Fibroblast of villous mesenchyme (primary cell): ENCODE results near the gene CARD18. TPM values are rescaled to one million over a fixed set of nuclear protein-coding genes. Genes with fewer than 3 reads are reported as not detected.

Experiments used
- DNase-seq: peaks from one replicate; pipeline ENCODE4 v3.0.0-alpha.2; 2010; ENCODE audit warnings: low read depth
- H3K4me3 ChIP-seq: 2 replicates; pipeline ENCODE4 v1.5.1; 2011; ENCODE audit warnings: low read depth, mild to moderate bottlenecking, low read length
- CTCF ChIP-seq: IDR thresholded peaks from 2 replicates; pipeline ENCODE4 v1.5.1; 2012; ENCODE audit warnings: low read depth, mild to moderate bottlenecking, low read length; ENCODE audit not compliant: insufficient read depth
- total RNA-seq: library from RNA; depleted of rRNA; stranded (reverse); fragments of >200 nt; gene quantifications from 2 replicates; pipeline ENCODE4 v1.2.3, GENCODE V29; 2012

The CARD18 gene
- total RNA-seq, 1 donor = under 0.01 TPM

GRCh38 chr11:105155679-105156078 lies 16.1 kb upstream of the CARD18 start:
- no peak overlapping the region for H3K4me3 ChIP-seq
- no peak for DNase-seq
- no peak for TF ChIP-seq CTCF

- no peak overlapping the region for H3K4me3 ChIP-seq
- TF ChIP-seq CTCF = no peak
- DNase-seq = no peak
Observed at GRCh38 chr11:105153392-105153791, 13.8 kb upstream of the CARD18 start.

- no peak for TF ChIP-seq CTCF
- DNase-seq = no peak
- H3K4me3 ChIP-seq = no peak overlapping the region
Observed at GRCh38 chr11:105152560-105152959, 13.0 kb upstream of the CARD18 start.

- no peak for TF ChIP-seq CTCF
- peak; percentile 52 for DNase-seq
- H3K4me3 ChIP-seq = no peak overlapping the region
Observed at GRCh38 chr11:105152021-105152512, 12.5 kb upstream of the CARD18 start.

- DNase-seq = no peak
- TF ChIP-seq CTCF = no peak
- H3K4me3 ChIP-seq = no peak overlapping the region
Observed at GRCh38 chr11:105149477-105149876, 9.9 kb upstream of the CARD18 start.

- no peak overlapping the region for H3K4me3 ChIP-seq
- TF ChIP-seq CTCF = no peak
- no peak for DNase-seq
Observed at GRCh38 chr11:105148241-105148640, 8.7 kb upstream of the CARD18 start.

- TF ChIP-seq CTCF = no peak
- DNase-seq = peak; percentile 50
- H3K4me3 ChIP-seq = no peak overlapping the region
Observed at GRCh38 chr11:105144887-105145286, 5.3 kb upstream of the CARD18 start.
